IPS DF 6.9 (cell line): ENCODE measurements around the gene ACCSL.
A peak's percentile ranks its signal among the peaks of the same experiment; 100 is the strongest.

Experiments
- DNase-seq: peaks from one replicate; pipeline ENCODE4 v3.0.0-alpha.2; 2013; ENCODE audit warnings: low read depth, low spot score
- H3K27ac ChIP-seq: one replicate; pipeline ENCODE4 v1.5.1; 2013; ENCODE audit warnings: low read length, control low read depth
- H3K27me3 ChIP-seq: 2 replicates; pipeline ENCODE4 v1.6.1; 2013; ENCODE audit warnings: mild to moderate bottlenecking, low read length; ENCODE audit not compliant: control insufficient read depth, insufficient read depth
- H3K36me3 ChIP-seq: 2 replicates; pipeline ENCODE4 v1.6.1; 2013; ENCODE audit warnings: low read length; ENCODE audit not compliant: control insufficient read depth, insufficient read depth
- H3K4me1 ChIP-seq: 2 replicates; pipeline ENCODE4 v1.6.1; 2013; ENCODE audit warnings: low read length; ENCODE audit not compliant: control insufficient read depth, insufficient read depth
- H3K4me3 ChIP-seq: 2 replicates; pipeline ENCODE4 v1.5.1; 2013; ENCODE audit warnings: mild to moderate bottlenecking, low read length
- H3K9me3 ChIP-seq: 2 replicates; pipeline ENCODE4 v1.6.1; 2013; ENCODE audit warnings: low read length, inconsistent platforms; ENCODE audit not compliant: control insufficient read depth, insufficient read depth
- WGBS: extraction: QIAGEN DNeasy Blood & Tissue Kit; methylation state at CpG from one replicate; pipeline ENCODE4 v1.1.7; 2013; ENCODE audit warnings: mixed read lengths, missing lambda C conversion rate; ENCODE audit not compliant: insufficient read length, insufficient coverage; 5-methylcytosine and 5-hydroxymethylcytosine counted together

Gene ACCSL

DNA sequence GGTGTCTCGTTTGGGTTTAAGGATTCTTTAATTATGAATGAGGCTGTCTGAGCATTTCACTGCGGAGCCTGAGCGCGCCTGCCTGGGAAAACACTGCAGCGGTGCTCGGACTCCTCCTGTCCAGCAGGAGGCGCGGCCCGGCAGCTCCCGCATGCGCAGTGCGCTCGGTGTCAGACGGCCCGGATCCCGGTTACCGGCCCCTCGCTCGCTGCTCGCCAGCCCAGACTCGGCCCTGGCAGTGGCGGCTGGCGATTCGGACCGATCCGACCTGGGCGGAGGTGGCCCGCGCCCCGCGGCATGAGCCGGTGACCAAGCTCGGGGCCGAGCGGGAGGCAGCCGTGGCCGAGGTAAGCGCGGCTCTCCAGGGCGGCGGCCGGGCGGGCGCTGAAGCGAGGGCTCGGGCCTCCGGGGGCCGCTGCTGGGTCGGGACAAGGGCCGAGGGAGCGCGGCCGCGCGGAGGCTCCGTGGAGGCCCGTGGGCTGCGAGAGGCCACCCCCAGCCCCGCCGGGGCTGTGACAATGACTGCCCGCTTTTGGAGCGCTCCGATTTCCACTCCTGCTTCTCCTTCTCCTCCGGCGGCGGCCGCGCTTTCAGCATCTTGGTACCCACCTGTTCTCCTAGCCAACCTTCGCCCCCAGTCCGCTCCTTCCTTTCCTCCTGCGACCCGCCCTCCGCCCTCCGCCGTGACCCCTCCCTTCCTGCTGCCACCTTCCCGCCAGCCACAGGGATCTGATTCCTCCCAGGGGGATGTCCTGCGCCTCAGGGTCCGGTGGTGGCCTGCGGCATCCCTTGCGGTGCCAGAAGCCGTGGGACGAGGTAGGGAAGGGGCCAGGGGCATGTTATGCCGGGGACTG is 48.0 kb downstream of the ACCSL start, which contains the start of gene EXT2:
Gene EXT2, plus strand, starts transcription at position 173 of the 854 bp plus-strand sequence. CDS start 12,035 bp downstream, outside the sequence.
- Histone ChIP-seq H3K27me3 (no peaks in the 10 kb centered on the region), H3K9me3 (no peaks in the 10 kb centered on the region), H3K4me1 (no peaks in the 10 kb centered on the region), H3K4me3 (peak within 1 kb of the TSS; percentile 53), H3K27ac (no peak within 1 kb of the TSS), H3K36me3 (no peaks in the 10 kb centered on the region)
- WGBS, result no CpG with 5 or more reads among the region's 83 CpGs
- DNase-seq, result peak; percentile 61

DNA sequence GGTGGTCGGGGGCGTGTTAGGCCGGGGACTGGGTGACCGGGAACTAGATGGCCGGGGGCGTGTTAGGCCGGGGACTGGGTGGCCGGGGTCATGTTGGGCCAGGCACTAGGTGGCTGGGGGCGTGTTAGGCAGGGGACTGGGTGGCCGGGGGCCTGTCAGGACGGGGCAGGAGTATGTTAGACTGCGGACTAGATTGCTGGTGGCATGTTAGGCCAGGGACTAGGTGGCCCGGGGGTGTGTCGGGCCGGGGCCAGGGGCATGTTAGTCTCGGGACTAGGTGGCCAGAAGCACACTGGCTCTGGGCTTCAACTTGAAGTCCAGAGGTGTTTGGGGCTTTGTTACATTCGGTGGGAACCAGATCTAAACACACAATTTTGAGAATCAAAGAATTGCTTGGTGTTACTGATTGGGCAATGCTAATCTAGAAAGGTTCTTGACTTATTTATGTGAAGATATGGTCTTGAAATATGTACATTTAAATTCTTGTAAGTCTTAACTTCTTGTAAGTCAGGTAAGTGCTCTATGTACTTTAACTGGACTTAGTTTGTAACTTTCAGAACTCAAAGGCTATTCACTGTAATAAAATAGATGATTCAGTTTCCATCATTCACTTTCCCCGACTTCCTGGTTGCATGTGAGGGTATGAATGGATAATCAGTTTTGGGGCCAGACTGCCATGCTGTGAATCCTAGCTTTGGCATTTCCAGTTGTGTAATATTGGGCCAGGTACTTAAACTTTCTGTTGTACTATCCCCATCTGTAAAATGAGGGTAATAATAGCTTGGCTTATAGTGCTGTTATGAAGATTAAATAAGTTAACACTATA is 48.8 kb downstream of the ACCSL start:
- no peak for DNase-seq
- no peaks in the 10 kb centered on the region for H3K4me1 ChIP-seq
- WGBS, result no CpG with 5 or more reads among the region's 18 CpGs
- H3K27me3 ChIP-seq, result no peaks in the 10 kb centered on the region
- no peak overlapping the region for H3K27ac ChIP-seq
- no peaks in the 10 kb centered on the region for H3K36me3 ChIP-seq
- H3K9me3 ChIP-seq, result no peaks in the 10 kb centered on the region
- peak overlapping the region; percentile 53; the same call in 1 of the 2 replicates for H3K4me3 ChIP-seq

DNA sequence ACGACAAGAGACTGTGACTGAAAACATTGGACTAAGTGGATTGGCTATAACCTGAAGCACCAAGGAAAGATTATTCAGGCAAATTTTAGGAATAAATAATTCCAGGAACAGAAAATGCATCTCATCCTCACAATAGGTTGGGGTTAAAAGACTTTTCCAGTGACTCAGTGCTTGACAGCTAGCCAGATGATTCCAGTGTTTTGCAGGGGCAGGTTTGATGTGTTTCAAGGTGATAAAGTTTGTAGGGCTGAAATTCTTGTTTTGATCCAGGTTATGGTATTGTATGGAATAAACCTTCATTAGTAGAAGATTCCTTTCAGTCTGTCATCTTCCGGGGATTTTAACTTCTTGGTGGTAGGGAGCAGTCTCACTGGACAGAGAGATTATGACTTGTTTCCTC is 50.0 kb downstream of the ACCSL start:
- no peak for DNase-seq
- no peaks in the 10 kb centered on the region for H3K9me3 ChIP-seq
- H3K27me3 ChIP-seq, result no peaks in the 10 kb centered on the region
- H3K27ac ChIP-seq, result no peak overlapping the region
- H3K36me3 ChIP-seq, result no peaks in the 10 kb centered on the region
- WGBS, result no CpG with 5 or more reads among the region's 2 CpGs
- H3K4me3 ChIP-seq, result no peak overlapping the region
- no peaks in the 10 kb centered on the region for H3K4me1 ChIP-seq

DNA sequence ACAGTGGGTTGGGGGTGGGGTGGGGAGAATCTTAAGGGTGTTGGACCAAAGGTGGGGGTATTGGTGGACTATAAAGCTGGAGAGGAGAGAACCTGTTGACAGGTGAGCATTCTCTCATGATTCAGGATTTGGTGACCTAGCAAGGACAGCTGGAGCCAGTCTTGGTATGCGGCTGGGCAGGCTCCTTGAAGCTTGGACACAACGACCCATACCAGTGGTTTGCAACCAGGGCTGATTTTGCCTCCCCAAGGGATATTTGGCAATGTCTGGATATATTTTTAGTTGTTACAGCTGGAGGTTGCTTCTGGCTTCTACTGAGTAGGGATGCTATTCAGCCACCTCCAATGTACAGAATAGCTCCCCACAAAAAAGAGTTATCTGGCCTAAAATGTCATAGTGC is 53.3 kb downstream of the ACCSL start:
- Histone ChIP-seq H3K36me3 (no peaks in the 10 kb centered on the region), H3K9me3 (no peaks in the 10 kb centered on the region), H3K4me3 (no peak overlapping the region), H3K4me1 (no peaks in the 10 kb centered on the region), H3K27ac (no peak overlapping the region), H3K27me3 (no peaks in the 10 kb centered on the region)
- DNase-seq, result no peak
- no CpG with 5 or more reads among the region's 2 CpGs for whole genome bisulfite sequencing

DNA sequence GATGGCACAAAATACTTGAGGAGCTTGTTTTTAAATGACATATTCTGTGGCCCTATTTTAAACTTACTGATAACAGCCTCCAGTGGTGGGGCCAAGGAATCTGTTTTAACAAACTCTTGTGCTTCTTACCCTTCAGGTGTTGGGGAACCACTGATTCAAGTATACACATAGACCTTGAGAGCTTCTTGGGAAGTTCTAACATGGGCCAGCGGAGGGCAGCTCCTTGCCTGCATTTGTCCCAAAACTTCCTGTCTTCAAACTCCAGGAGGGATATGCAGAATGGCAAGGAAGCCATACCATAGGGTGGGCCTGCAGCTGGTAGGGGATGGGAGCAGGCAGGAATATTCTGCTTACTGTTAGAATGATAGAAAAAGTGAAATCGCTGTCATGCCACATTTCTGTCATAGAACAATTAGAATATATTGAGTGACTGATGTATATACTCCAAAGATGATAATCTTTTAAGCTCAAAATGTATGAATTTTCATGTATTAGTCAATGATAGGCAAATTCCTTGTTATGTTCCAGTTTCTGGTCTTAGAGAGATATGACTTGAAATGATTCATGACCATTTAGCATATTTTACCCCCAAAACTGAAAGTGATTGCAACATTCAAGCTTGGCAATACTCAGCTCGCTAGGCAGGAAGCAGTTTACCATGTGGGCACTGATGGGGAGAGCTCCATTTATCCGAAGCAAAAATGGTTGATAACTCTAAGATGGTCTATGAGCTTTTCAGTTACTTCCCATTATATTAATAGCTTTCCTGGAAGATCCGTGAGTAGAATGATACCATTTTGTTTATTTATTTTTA is 56.9 kb downstream of the ACCSL start:
- no peak overlapping the region for H3K27ac ChIP-seq
- H3K36me3 ChIP-seq, result no peaks in the 10 kb centered on the region
- H3K27me3 ChIP-seq, result no peaks in the 10 kb centered on the region
- no peak for DNase-seq
- no CpG with 5 or more reads among the region's 5 CpGs for WGBS
- no peaks in the 10 kb centered on the region for H3K9me3 ChIP-seq
- H3K4me3 ChIP-seq, result no peak overlapping the region
- H3K4me1 ChIP-seq, result no peaks in the 10 kb centered on the region

GRCh38 chr11:44108260-44108659 is 60.5 kb downstream of the ACCSL start:
- H3K4me1 ChIP-seq, result no peaks in the 10 kb centered on the region
- H3K9me3 ChIP-seq, result no peaks in the 10 kb centered on the region
- no CpG with 5 or more reads among the region's 6 CpGs for WGBS
- H3K27me3 ChIP-seq, result no peaks in the 10 kb centered on the region
- H3K4me3 ChIP-seq, result no peak overlapping the region
- no peak overlapping the region for H3K27ac ChIP-seq
- no peaks in the 10 kb centered on the region for H3K36me3 ChIP-seq
- no peak for DNase-seq
